ENCODE data around the gene OLFM2. TPM values are rescaled to one million over a fixed set of nuclear protein-coding genes. Genes with fewer than 3 reads are reported as not detected.
"Not testable (repeated sequence)": the region's sequence is repeated elsewhere in the genome, so short reads cannot be mapped to it uniquely, and the experiment has no call there.

OLFM2 gene
- total and polyA plus RNA-seq, 3 donors from 2014 or later: 15.9 to 27.0 (median 22.5) TPM

DNA sequence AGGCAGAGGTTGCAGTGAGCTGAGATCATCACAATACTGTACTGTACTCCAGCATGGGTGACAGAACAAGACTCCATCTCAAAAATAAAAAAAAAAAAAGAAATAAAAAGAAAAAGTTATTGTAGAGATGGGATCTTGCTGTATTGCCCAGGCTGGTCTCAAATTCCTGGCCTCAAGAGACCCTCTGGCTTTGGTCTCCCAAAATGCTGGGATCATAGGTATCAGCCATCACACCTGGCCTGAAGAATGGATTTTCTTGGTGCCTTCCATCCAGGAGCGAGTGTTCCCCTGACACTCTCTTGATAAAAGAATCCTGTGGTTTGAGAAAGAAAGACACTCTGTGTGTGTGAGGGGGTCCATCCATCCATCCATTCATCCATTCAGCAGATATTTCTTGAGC lies 4.7 kb downstream of the OLFM2 start:
- WGBS, 2 donors: 77 to 81% methylated on average over 1 of the region's 1 CpG
- Histone ChIP-seq H3K36me3 (ENCODE audit: low read depth, missing control alignments) (no peaks in the 10 kb centered on the region), H3K27ac (no peak overlapping the region), H3K27me3 (no peaks in the 10 kb centered on the region), H3K4me1 (peaks cover 21% of the 10 kb centered on the region), H3K4me3 (no peak overlapping the region), H3K9me3 (no peaks in the 10 kb centered on the region)
- TF ChIP-seq, protein P1, sequence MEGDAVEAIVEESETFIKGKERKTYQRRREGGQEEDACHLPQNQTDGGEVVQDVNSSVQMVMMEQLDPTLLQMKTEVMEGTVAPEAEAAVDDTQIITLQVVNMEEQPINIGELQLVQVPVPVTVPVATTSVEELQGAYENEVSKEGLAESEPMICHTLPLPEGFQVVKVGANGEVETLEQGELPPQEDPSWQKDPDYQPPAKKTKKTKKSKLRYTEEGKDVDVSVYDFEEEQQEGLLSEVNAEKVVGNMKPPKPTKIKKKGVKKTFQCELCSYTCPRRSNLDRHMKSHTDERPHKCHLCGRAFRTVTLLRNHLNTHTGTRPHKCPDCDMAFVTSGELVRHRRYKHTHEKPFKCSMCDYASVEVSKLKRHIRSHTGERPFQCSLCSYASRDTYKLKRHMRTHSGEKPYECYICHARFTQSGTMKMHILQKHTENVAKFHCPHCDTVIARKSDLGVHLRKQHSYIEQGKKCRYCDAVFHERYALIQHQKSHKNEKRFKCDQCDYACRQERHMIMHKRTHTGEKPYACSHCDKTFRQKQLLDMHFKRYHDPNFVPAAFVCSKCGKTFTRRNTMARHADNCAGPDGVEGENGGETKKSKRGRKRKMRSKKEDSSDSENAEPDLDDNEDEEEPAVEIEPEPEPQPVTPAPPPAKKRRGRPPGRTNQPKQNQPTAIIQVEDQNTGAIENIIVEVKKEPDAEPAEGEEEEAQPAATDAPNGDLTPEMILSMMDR (IDR thresholded peaks at IDR 0.05): no peak
- TF ChIP-seq POLR2A (IDR thresholded peaks at IDR 0.05): no peak
- intact Hi-C loops (cut with DNase I; ENCODE audit: low total_unique reads): loop anchor here (10.0 kb wide), 2 partner anchors 73 to 303 kb away; partner anchors contain the start of gene S1PR2
- no peak for DNase-seq

DNA sequence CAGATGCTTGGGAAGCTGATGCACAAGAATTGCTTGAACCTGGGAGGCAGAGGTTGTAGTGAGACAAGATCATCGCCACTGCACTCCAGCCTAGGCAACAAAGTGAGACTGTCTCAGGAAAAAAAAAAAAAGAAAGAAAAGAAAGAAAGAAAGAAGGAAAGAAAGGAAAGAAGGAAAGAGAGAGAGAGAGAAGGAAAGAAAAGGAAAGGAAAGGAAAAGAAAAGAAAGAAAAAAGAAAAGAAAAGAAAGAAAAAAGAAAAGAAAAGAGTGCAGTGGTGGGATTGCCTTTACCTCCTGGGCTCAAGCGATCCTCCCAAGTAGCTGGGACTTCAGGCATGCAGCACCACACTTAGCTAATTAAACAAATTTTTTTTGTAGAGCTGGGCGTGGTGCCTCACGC lies 12.9 kb downstream of the OLFM2 start:
- H3K4me3 ChIP-seq: no peak overlapping the region
- whole genome bisulfite sequencing, 2 donors: 93 to 97% methylated on average over 4 of the region's 4 CpGs

DNA sequence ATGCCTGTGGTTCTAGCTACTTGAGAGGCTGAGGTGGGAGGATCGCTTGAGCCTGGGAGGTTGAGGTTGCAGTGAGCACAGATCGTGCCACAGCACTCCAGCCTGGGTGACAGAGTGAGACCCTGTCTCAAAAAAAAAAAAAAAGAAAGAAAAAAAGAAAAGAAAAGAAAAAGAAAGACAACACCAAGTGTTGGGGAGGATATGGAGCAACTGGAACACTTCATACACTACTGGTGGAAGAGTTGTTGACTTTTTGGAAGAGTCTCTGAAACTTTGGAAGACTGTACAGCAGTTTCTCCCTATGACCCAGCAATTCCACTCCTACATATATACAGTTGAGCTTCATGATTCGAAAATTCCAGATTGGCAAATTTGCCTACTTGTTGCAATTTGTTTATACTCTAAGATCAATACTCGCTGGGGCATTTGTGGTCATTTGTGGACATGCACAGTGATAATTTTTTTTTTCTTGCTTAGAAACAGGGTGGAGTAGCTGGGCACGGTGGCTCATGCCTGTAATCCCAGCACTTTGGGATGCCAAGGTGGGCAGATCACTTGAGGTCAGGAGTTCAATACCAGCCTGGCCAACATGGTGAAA lies 13.4 kb downstream of the OLFM2 start:
- H3K4me1 ChIP-seq; H3K36me3 ChIP-seq (ENCODE audit: low read depth, missing control alignments); H3K27ac ChIP-seq; DNase-seq; H3K4me3 ChIP-seq; intact Hi-C loops (cut with DNase I; ENCODE audit: low total_unique reads); H3K27me3 ChIP-seq; H3K9me3 ChIP-seq: not testable (repeated sequence)
- WGBS, 2 donors: 92% methylated on average over 5 of the region's 5 CpGs

More for the DNA sequence above, 12.9 kb downstream of the OLFM2 start:
- intact Hi-C loops (cut with DNase I; ENCODE audit: low total_unique reads): no loop called here
- DNase-seq: no peak
- H3K36me3 ChIP-seq (ENCODE audit: low read depth, missing control alignments): no peaks in the 10 kb centered on the region
- no peaks in the 10 kb centered on the region for H3K9me3 ChIP-seq
- no peaks in the 10 kb centered on the region for H3K27me3 ChIP-seq
- no peak for TF ChIP-seq POLR2A (IDR thresholded peaks at IDR 0.05)
- no peak overlapping the region for H3K27ac ChIP-seq
- no peaks in the 10 kb centered on the region for H3K4me1 ChIP-seq

DNA sequence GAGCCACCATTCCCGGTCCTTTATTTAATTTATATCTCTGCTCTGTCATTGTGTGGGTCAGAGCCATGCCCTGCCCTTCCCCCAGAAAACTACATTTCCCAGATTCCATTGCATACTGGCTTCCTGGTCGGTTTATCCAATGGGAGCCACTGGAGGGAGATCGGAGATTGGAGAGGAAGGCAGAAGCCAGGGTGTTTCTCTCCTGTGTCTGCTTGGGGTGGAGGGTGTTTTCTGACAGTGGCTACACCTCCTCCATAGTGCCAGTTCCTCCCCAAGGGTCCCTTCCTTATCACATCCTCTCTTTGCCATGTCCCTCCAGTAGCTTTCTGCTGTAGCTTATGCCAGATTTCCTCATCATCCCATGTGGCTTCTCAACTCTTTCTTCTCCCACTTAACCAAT lies 19.0 kb downstream of the OLFM2 start:
- peaks cover 4% of the 10 kb centered on the region for H3K4me1 ChIP-seq
- no peak overlapping the region for H3K27ac ChIP-seq
- H3K27me3 ChIP-seq: no peaks in the 10 kb centered on the region
- no peak overlapping the region for H3K4me3 ChIP-seq
- intact Hi-C loops (cut with DNase I; ENCODE audit: low total_unique reads): no loop called here
- peak; percentile 47 for DNase-seq
- no peaks in the 10 kb centered on the region for H3K36me3 ChIP-seq (ENCODE audit: low read depth, missing control alignments)
- TF ChIP-seq, protein P1 (IDR thresholded peaks at IDR 0.05): peak in 1 of 3 experiments; percentile 16
- no peak for TF ChIP-seq POLR2A (IDR thresholded peaks at IDR 0.05)
- H3K9me3 ChIP-seq: no peaks in the 10 kb centered on the region
- WGBS, 2 donors: 11 to 13% methylated on average over 3 of the region's 3 CpGs

DNA sequence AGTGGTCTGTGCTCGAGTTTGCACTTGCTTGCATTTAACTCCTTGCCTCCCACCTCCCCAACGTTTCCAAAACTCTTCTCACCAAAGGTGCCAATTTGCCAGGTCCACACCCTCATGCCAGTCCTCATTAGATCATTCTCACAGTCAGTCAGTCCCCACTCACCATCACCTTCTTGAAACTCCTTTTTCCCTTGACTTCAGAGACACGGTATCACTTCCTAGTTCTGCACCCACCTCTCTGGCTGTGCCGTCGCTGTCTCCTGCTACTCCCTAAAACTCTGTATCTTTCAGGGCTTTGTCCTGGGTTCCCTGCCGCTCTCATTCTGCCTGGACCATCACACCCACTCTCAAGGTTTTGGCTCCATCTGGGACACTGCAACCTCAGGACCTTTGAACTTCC lies 19.6 kb downstream of the OLFM2 start:
- Histone ChIP-seq H3K9me3 (no peaks in the 10 kb centered on the region), H3K27ac (no peak overlapping the region), H3K4me1 (peaks cover 4% of the 10 kb centered on the region), H3K4me3 (no peak overlapping the region), H3K36me3 (ENCODE audit: low read depth, missing control alignments) (no peaks in the 10 kb centered on the region), H3K27me3 (no peaks in the 10 kb centered on the region)
- WGBS, 2 donors: 47 to 56% methylated on average over 6 of the region's 6 CpGs
- no peak for TF ChIP-seq POLR2A (IDR thresholded peaks at IDR 0.05)
- TF ChIP-seq, protein P1 (IDR thresholded peaks at IDR 0.05): no peak
- DNase-seq: no peak
- intact Hi-C loops (cut with DNase I; ENCODE audit: low total_unique reads): no loop called here
